Spleen (tissue), 7 donors: ENCODE data around the gene CCDC73.

Experiments used
- CTCF ChIP-seq, 11 experiments: fragments of 200-600 bp in 7 of 11; fragments of 450-650 bp in 4 of 11; sonication (generic) in 4 of 11; IDR thresholded peaks in 8 of 11; conservative IDR thresholded peaks in 3 of 11; 1 replicate in 7 of 11; 2 replicates in 4 of 11; pipeline versions ENCODE4 v1.4.0 to v1.8.0; 2016 to 2021; ENCODE audit warnings: antibody characterized with exemption in 11 of 11, inconsistent platforms in 4 of 11, mild to moderate bottlenecking in 1 of 11
- POLR2A ChIP-seq, 3 donors: fragments of 450-650 bp; IDR thresholded peaks; one replicate each; pipeline ENCODE4 v1.5.1; 2017; ENCODE audit warnings: antibody characterized with exemption in 3 of 3, mild to moderate bottlenecking in 1 of 3
- donor health status: DM: no; HTN: no; CAD: no; lungs with moderate emphysema.
- donor health status: DM: no; HTN: no; CAD: no.
- donor health status: DM: no; HTN: no; CAD: no.

- no peak for TF ChIP-seq POLR2A (IDR thresholded peaks at IDR 0.05)
- TF ChIP-seq CTCF (IDR thresholded peaks at IDR 0.05 in 8 of 11, conservative IDR thresholded peaks at IDR 0.05 in 3 of 11): no peak
Observed at GRCh38 chr11:32833921-32834320, 39.5 kb upstream of the CCDC73 start.
